ENCODE data around the gene FAM53B.
"Not testable (repeated sequence)": the region's sequence is repeated elsewhere in the genome, so short reads cannot be mapped to it uniquely, and the experiment has no call there.

Gene FAM53B

DNA sequence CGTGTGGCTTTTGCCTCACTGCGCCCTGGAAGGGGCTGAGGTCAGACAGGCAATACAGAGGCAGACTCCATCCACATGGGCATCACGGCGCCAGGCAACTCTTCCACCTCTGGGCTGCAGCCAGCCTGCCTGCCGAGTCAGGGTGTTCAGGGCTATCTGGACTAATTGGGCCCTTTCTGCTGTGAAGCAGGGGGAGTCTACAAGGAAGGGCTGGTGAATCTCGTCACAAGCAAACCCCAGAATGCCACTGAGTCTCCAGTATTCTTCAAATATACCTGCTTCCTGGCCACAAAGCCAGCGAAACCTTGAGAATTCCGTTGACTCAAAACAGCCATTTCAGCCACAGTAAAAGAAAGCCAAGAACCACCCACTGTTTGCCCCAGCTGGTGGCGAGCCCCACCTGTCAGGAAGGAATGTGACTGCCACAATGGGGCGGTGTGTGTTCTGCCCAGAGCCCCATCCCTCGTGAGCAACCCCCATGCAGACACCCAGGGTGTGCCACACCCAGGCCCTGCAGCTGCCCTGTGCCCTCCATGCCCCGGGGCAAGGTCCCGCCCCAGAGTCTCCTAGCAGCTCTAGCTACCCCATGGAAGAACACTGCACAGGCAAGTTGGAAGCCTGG, 117.3 kb downstream of the FAM53B start:
- no peak for DNase-seq

DNA sequence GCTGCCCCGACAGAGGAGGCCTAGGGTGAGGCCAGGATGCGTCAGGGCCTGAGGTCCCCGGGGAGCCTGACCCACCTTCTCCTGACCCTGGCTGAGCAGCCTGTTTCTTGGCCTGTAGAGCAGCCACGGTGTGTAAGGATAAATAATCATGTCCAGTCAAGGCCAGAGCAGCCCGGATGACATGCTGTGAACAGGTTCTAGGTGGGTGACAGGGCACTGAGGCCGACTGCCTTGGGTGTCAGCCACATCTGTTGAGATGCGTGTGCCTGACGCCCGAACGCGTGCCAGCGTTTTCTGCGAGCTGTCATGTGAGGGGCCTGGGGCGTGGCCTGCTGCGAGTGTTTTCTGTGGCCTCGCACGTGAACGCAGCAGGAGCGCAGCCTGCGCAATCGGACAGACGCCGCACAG, 118.3 kb downstream of the FAM53B start:
- DNase-seq, result no peak

DNA sequence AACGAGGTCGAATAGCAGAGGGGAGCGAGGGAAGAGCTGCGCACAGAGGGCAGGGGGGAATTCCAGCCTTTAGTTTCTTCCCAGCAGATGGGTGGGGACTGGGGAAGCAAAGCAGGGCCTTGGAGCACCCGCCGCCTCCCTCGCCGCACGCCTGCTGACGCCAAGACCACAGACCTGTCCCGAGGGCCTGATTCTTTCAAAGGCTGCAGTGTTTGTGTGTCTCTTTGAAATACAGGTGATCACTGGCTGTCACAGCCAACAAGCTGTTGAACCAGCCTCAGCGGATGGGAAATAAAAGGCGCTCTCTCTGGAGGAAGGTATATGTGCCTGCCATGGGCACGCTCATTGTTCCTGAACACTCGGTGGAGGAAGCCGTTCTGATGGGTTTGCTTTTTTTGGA, 119.3 kb downstream of the FAM53B start:
- no peak for DNase-seq

DNA sequence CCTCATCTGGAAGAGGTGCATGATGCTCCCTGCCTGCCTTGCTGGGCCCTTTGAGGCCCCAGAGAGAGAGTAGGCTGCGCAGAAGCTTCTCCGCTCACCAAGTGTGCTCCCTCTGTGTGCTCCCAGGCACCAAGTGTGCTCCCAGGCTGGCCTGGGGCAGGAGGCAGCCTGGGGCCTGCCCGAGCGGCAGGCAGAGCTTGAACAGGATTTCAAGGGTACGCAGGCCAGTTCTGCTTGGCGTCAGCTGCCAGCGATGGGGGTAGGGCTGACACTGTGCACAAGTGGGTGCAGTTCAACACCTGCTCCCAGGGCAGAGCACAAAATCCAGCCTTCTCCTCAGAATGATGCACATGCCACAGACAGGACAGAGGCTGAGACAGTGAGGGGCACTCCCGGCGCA, 119.7 kb downstream of the FAM53B start:
- no peak for DNase-seq

DNA sequence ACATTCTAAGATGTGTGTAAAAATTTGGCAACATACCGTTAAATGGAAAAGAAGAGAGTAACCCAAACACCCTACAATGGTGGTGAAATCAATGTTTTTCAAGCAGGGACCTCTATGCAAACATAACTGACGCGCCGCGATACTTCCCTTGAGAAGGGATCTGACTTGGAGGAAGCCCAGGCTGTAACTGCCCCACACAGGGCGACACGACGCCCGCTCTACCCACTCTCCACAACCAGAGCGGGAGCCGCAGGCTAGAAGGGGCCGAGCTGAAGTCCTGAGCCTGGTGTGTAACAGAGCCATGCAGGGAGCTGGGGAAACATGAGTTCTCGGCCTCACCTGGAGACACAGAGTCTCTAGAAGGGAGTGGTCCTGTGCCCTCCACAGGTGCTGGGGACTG, 120.2 kb downstream of the FAM53B start:
- DNase-seq, result no peak

DNA sequence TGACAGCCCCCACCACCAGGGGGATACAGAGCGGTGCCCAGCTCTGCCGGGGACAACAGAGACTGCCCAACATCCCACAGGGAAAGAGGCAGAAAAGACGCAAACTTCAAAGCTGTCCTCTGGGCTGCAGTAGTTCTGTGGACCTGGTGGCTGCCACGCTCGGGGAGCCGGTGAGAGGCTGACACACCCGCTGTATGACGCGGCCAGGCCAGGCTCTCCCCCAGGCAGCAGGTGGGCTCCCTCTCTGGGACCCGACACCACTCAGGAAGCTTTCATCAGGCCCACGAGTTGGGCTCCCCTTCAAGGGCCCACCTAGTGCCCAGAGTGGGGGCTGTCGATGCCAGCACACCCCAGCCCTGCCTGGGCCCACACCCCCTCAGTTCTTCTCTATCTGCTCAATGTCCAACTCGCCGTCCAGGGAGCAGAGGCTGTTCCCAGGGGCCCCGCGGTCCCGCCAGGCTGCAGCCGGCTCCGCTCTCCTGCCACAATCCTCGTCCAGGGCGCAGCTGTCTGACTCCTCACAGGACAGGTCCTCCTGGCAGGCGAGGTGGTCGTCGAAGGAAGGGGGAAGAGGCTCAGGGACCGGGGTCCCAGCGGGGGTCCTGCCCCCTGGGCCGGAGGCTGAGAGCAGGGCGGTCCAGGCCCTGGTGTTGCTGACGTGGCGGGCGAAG, 121.2 kb downstream of the FAM53B start:
- DNase-seq, result no peak

DNA sequence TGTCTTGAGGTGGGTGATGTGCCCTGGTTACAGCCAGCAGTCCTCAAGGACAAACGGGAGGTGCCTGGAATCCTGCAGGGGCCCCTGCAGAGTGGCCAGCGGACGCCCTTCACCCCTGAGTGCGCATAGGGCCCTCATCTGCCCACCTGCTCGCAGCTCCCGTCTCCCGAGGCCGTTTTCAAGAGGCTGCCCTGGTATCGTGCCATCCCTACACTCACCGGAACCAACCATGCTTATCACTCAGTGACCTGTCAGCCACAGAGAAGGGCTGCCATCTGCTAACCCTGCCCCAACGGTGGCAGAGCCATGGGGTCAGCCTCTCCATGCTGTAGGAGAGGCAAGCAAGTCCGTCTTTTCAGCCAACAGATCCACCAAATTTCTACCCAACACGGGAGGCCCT, 122.0 kb downstream of the FAM53B start:
- no peak for DNase-seq

DNA sequence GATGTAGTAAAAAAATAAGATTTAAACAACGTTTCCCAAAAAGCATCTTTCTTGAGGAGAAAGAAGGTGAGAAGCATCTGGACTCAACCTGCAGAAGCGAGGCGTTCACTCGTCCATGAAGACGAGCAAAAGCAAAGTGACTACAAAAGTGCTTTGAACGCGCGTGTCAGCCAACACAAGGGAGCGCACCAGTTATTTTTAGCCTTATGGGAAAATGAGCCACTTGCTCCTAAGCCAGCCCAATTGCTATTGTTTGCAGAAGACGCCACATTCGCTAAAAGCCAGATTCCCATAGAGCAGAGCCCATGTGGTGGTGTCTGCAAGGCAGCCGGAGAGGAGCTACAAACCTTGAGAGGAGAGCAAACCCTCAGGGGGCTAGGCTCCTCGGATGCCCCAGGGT, 122.5 kb downstream of the FAM53B start:
- no peak for DNase-seq

DNA sequence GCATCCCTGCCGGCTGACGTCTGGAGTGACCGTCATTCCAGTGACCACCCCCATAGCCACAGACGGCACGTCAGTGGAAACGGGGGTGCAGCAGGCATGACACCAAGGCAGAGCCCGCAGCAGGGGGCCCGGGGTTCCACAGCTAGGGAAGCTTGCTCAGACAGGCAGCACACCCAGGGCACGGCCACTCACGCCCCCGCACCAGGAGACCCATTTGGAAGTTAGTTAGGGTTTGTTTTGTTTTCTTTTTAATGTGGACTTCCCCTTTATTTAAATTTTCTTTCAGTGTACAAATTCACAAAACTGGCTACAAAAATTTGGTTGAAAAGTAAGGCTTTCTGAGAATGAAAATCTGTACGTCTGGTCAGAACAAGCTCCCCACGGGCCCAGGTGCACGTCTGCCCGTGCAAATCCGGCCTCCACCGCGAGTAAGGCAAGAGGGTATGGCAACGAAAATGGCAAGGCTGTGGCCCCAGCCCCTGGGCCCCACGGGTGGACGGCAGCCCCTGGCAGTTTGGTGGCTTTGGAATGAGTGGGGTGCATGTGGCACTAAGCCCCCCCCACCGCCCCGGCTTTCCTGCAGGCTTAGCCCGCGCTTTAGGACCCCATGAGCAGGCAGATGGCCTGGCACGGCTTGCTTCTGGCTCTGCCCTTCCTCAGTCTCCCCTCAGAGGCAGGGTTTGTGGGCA, 124.2 kb downstream of the FAM53B start:
- no peak for DNase-seq

DNA sequence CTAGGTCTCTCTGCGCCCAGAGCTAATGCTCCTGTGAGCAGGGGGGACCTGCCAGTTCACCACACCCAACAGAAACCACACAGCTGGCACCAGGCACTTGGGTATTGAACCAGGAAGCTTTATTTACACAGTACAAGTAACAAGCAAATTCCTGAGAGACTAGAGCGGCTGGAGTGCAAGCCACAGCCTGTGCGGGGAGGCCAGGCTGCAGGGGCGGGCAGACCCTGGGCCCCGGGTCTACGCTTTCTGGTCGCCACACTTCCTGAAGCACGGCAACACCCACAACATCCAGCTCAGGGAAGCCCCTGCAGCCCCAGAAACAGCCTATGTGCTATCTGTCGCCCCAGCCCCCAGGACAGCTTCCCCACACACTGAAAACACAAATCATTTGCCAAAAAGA, 125.0 kb downstream of the FAM53B start:
- peak; percentile 73 for DNase-seq

DNA sequence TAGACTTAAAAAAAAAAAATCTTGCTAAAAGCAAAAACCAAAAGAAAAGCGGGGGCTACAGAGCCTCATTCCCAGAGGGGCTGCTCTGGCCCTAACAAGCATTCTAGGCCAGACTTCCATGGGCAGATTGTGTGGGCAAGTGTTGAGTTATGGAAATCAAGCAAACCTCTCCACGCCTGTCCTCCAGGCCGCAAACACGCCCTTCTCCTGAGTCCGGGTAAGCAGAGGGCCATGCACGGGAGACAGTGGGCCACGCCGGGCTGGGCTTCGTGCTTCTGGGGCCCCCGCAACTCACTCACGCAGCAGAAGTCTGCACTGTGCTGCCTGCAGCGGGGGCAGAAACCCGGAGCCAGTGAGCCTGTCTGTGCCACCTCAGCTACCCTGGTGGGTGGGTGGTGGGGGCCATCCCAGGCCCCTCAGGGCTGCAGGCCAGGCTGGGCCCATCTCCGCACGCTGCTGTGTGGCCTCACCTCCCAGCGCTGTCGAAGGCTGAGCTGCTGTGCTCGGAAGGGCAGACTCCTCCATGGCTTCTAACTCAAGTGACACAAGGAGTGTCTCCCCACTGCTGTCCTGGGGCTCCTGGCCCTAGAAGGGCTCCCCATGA, 125.6 kb downstream of the FAM53B start:
- DNase-seq, result no peak

DNA sequence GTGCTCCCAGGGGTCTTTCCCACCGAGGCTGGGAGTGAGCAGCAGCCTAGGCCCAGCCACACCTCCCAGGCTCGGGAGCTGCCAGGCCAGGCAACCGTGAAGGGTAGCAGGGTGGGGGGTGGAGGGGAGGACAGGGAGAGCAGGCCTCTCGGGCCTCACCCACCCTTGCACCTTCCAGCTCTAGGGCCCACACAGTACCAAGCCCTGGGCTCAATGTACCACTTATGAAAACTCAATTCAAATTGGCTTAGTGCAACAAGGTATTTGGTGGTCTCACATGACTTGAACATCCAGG, 127.4 kb downstream of the FAM53B start:
- no peak for DNase-seq

DNA sequence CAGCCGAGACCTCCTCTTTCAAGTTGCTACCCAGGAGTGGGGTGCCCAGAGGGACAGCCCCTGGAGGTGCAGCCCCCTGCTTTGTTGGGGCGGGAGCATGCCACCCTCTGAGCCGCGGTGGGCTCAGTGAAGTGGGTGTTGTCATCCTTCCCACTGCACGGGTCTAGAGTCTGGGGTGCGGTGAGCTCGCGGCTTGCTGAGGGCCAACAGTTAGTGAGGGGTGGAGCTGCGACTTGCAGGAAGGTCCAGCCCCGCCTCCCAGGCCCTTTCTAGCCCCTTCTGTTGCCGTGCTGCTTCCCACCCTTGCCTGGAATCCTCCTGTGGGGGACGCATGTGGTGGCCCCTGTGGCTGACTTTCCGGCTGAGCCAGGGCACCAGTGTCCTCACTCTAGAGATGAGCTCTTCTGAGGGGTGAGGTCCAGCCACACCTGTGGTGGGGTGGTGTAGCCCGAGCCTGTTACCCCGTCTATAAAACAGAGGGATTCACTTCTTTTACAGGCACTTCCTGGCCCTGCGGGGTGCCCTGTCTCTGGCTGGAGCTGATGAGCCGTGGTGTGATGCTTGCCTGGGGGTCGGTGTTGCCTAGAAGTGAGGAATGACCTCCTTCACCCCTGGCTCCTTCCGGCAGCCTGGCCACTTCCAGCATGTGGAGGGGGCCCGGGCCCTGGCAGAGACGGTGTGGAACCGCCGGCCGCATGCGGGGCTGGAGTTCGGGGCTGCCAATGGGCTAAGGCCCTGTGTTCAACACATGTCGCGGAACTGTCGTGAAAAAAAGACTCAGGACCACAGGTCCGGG, 127.9 kb downstream of the FAM53B start:
- DNase-seq, result no peak

DNA sequence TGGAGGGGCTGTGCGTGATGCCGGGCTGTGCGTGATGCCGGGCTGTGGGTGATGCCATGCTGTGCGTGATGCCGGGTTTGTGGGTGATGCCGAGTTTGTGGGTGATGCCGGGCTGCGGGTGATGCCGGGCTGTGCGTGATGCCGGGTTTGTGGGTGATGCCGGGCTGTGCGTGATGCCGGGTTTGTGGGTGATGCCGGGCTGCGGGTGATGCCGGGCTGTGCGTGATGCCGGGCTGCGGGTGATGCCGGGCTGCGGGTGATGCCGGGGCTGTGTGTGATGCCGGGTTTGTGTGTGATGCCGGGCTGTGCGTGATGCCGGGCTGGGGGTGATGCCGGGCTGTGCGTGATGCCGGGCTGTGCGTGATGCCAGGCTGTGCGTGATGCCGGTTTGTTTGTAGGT, 128.9 kb downstream of the FAM53B start:
- no peak for DNase-seq

DNA sequence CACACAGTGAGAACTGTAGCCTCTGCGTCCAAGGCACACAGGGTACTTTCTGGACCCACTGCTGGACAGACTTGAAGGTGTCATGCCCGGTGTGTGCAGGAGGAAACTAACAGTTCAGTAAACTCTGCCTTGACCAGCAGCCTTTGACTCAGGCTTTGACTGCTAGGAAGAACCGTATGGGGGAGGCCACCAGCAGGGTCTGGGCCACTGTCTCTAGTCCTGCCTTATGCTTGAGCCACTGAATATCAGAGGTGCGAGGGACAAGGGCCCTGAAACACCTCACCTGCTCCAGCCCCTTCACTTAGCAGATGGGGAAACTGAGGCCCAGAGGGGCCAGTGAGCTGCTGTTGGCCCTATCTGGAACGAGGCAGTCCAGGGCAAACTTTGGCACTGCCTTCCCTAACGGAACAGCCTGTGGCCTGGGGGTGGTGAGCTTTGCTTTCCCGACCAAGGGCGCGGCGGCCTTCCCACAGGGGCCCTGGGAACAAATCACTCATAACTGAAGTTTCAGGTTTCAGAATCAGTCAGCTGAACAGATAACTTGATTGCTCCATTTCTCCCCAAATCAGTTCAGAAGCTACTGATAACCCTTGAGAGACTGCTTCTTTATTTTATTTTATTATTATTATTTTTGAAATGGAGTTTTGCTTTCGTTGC, 130.0 kb downstream of the FAM53B start:
- DNase-seq, result no peak

DNA sequence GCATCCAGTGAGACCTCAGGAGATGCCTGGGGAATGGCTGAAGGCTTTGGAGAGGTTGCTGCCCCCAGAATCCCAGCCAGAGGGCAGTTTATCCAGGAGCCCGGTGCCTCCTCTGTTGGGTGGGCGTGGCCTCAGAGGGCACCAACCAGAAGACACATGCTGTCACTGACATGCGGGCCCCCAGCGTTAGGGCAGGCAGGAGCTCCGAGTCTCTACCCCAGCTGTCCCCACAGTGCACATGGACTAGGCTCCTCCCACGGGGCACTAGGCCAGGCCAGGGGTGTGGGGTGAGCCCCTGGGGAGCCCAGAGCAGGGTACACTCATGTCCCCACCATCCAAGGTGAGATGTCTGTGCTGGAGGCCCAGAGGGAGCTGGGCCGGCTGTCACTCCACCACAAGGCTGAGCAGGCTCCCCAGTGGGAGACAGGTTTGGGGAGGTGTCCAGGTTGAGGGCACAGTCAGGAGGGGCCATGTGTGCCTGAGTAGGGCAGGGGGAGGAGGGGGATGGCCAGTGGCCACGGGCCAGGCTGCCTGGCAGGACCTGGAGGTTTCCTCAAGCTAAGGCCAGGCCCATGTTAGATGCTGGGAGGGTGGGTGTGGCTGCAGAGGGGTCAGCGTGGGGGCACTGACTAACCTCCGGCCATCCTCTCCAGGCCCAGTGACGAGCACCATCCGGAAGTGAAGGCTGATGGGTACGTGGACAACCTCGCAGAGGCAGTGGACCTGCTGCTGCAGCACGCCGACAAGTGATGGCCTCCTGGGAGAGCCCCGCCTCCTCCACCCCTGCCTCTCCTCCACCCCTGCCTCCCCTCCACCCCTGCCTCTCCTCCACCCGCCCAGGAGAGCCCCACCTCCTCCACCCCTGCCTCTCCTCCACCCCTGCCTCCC, 131.3 kb downstream of the FAM53B start:
- no peak for DNase-seq

DNA sequence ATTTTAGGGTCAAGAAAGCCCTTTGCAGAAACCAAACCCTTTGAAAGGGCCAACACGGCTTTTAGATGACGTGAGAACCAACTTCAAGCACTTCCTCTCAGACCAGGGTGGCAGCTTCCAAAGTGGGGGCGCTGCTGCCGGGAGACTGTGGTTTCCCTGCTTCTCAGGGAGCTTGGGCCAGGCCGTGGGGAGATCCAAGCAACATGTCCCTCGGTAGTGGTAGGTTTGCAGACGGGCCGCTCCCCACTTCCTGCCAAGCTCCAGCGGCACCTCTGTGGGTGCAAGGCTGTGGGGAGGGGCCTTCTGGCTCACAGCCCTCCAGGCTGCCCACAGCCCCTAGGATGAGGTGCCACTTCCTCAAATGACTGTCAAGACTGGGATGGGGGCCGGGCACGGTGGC, 132.4 kb downstream of the FAM53B start:
- DNase-seq, result peak; percentile 87

DNA sequence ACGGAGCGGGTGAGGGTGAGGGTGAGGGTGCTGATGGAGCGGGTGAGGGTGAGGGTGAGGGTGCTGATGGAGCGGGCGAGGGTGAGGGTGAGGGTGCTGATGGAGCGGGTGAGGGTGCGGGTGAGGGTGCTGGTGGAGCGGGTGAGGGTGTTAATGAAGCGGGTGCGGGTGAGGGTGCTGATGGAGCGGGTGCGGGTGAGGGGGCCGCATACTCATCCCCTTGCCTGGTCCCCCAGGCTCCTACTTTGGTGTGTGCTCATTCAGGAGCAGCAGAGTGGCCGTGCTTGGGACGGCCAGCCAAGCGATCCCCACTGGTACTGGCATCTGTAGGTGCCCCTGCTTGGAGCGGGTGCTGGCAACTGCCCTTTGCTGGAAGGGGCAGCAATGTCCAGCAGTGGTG, 133.3 kb downstream of the FAM53B start:
- not testable (repeated sequence) for DNase-seq

DNA sequence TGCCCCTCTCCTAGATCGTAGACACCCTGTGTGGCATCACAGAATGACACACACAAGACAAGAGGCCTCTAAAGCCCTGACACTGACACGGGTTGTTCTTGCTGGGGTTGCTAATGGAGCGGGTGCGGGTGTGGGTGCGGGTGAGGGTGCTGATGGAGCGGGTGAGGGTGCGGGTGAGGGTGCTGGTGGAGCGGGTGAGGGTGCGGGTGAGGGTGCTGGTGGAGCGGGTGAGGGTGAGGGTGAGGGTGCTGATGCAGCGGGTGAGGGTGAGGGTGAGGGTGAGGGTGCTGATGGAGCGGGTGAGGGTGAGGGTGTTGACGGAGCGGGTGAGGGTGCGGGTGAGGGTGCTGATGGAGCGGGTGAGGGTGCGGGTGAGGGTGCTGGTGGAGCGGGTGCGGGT, 134.0 kb downstream of the FAM53B start:
- not testable (repeated sequence) for DNase-seq

DNA sequence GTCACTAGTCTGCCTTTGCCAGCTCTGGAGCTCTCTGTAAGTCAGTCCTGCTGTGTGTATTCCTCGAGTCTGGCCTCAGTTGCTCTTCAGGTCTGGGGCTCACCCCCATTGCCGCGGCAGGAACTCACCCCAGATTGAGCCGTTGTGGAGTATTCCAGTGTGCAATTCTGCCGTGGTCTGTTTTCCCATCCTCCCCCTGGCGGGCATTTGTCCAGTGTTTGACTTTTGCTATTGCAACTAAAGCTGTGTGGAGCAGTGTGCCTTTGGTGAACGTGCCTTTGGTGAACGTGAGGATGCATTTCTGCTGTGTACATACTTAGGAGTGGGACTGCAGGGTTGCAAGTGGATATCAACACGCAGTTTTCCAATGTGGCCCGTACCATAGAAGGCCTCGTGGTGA, 134.5 kb downstream of the FAM53B start:
- DNase-seq, result no peak

DNA sequence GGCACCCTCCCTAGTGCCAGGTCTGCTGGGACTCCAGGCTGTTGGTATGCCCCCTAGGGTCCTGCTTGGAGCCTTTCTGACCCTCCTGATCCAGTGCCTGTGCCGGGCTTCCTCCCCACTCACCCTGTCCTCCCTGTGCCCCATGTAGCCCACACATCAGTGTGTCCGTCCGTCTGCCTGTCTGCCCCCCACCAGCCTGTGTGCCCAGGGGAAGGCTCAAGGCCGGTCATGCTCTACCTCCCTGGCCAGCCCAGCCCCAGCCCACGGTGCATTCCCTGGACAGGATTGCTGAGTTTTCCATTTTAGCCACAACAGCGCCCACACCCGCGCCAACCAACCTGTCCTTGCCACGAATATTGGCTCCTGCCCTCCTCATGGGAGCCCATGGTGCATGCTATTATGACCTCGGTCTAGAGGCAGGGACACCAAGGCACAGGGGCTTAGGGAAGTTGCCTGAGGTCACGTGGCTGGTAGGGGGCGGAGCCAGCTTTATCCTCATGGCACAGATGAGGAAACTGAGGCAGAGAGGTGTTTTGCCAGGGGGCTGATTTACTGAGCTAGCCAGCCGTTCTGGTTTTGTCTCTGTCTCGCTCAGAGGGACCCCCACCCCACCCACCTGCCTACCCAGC, 136.0 kb downstream of the FAM53B start:
- DNase-seq, result no peak
